Esophagus muscularis mucosa (tissue), 4 donors: Measurements from ENCODE around the gene HAND2. TPM values are rescaled to one million over a fixed set of nuclear protein-coding genes. Genes with fewer than 3 reads are reported as not detected.
A peak's percentile ranks its signal among the peaks of the same experiment; 100 is the strongest.

Experiments
- DNase-seq: peaks from one replicate; pipeline ENCODE4 v3.0.0-alpha.2; 2017; ENCODE audit errors: extremely low spot score
- H3K27ac ChIP-seq, 4 donors: fragments of 200-600 bp; sonication (generic); replicated peaks in 1 of 4; 1 replicate in 3 of 4; 2 replicates in 1 of 4; pipeline ENCODE4 v1.5.1; 2016 to 2019; ENCODE audit warnings: mild to moderate bottlenecking in 1 of 4
- H3K27me3 ChIP-seq, 4 donors: fragments of 200-600 bp; sonication (generic); one replicate each; pipeline versions ENCODE4 v1.5.1 to v1.6.0; 2016 to 2019
- H3K36me3 ChIP-seq, 4 donors: fragments of 200-600 bp; sonication (generic); one replicate each; pipeline ENCODE4 v1.5.1; 2016 to 2019
- H3K4me1 ChIP-seq, 4 donors: fragments of 200-600 bp; sonication (generic); one replicate each; pipeline ENCODE4 v1.5.1; 2016 to 2019
- H3K4me3 ChIP-seq, 4 donors: fragments of 200-600 bp; sonication (generic); 1 replicate in 2 of 4; 2 replicates in 2 of 4; pipeline ENCODE4 v1.5.1; 2016 to 2019; ENCODE audit warnings: mild to moderate bottlenecking in 4 of 4, moderate library complexity in 1 of 4
- H3K9me3 ChIP-seq, 4 donors: fragments of 200-600 bp; sonication (generic); 1 replicate in 3 of 4; 2 replicates in 1 of 4; pipeline ENCODE4 v1.5.1; 2016 to 2019
- EP300 ChIP-seq: sonication (generic); formaldehyde crosslinking; IDR thresholded peaks from one replicate; pipeline ENCODE4 v1.6.1; 2017; ENCODE audit warnings: antibody characterized with exemption
- POLR2A ChIP-seq: fragments of 450-650 bp; IDR thresholded peaks from one replicate; pipeline ENCODE4 v1.6.1; 2017; ENCODE audit warnings: antibody characterized with exemption, moderate library complexity, mild to moderate bottlenecking, low read depth
- POLR2AphosphoS5 ChIP-seq, 2 donors: sonication (generic); formaldehyde crosslinking; IDR thresholded peaks; one replicate each; pipeline ENCODE4 v1.6.1; 2017; ENCODE audit warnings: antibody characterized with exemption in 2 of 2
- WGBS: methylation state at CpG from one replicate; pipeline ENCODE4 v1.1.5; 2018; 5-methylcytosine and 5-hydroxymethylcytosine counted together
- intact Hi-C: fragments of 100-400 bp; cut with DNase I; formaldehyde crosslinking; loops from one replicate; pipeline ENCODE4 v1.15.1; 2023
- total RNA-seq, 4 donors: library from RNA; depleted of rRNA; stranded (reverse); fragments of >200 nt; gene quantifications; one replicate each; pipeline versions ENCODE4 v1.1.0 to v1.2.1, GENCODE V29; 2016
- TF ChIP-seq, protein P1 (sequence below), 3 experiments: fragments of 200-600 bp in 2 of 3; fragments of 450-650 bp in 1 of 3; sonication (generic) in 2 of 3; IDR thresholded peaks; one replicate each; pipeline ENCODE4 v1.5.1; 2017 to 2019; ENCODE audit warnings: antibody characterized with exemption in 3 of 3, mild to moderate bottlenecking in 2 of 3, moderate library complexity in 1 of 3

HAND2 gene
- total RNA-seq: 100 to 1,000 TPM in 3 of 4 donors, 10 to 100 TPM in 1; 77.7 to 165 (median 138) TPM

DNA sequence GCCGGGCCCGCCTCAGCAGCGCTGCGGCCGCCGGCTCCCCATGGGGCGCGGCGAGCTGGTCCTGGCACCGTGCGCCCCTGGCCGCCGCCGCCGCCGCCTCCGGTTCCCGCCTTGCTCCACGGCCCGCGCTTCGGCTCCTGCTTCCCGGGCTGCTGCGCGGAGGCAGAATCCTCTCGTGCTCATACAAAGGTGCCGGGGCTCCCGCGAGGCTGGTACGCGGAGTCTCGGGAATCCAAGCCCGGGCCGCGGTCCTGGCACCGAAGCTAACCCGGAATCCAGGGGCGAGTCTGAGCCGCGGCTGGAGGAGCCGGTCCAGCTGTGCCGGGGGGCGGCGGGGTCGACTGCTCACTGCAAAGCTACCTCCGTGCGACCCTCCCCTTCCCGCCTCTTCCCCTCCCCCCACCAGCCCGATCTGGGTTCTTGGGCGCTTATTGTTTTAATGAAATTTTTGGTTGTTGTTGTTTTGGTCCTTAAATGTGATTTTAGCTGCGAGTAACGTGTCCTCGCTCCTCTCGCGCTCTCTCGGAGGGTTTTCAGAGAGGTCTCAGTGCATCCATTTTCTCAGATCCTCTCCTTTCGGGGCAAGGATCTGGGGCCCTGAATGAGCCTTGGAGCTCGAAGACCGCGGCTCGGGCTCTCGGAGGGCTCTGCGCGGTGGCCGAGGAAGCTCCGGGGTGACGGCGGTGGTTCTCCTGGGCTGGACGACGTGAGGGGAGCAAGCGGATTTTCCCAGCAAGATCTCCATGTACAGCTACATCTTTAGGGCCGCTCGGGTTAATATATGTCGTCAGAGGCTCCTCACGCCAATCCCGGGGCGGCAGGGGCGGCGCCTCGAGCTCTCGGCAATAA is at the start of gene HAND2:
HAND2 (minus strand) TSS at position 753 of the 849 bp plus-strand sequence. CDS start 940 bp downstream, outside the sequence.
- Histone ChIP-seq H3K9me3 (no peaks in the 10 kb centered on the region), H3K4me3 (peak within 1 kb of the TSS; percentile 82 to 90 (median 88)), H3K27me3 (peaks cover 0 to 54% (median 2%) of the 10 kb centered on the region in 4 donors), H3K27ac (peak within 1 kb of the TSS; percentile 96 to 98 (median 98)), H3K4me1 (peaks cover 3 to 58% (median 38%) of the 10 kb centered on the region in 4 donors), H3K36me3 (peaks cover 0 to 17% (median 7%) of the 10 kb centered on the region in 4 donors)
- intact Hi-C loops: loop anchor here (5.0 to 10.0 kb wide), 3 partner anchors 215 to 623 kb away; no protein-coding TSS in a partner anchor
- TF ChIP-seq EP300 (no peak), POLR2A (peak; percentile 81), POLR2AphosphoS5 (IDR thresholded peaks at IDR 0.05) (peak; percentile 90 to 97)
- WGBS: 2% methylated on average over 52 of the region's 81 CpGs
- DNase-seq: no peak

DNA sequence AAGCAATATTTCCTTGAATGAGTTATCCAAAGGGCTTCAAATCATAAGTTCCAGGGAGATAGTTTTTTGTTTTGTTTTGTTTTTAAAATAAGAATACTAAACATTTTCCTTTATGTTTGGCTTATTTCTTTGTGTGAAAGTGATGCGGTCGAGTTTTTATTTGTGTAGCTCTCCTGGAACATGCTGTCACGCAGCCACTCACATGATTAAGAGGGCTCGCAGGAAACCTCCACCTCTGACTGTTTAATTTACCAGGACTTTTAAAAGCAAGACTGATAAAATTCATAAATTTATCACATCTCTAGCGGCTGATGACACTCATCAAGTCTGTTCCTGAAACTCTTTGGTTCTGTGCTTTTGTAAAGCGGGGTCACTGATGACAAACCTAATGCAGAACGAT is 48.9 kb upstream of the HAND2 start:
- TF ChIP-seq POLR2AphosphoS5 (IDR thresholded peaks at IDR 0.05) (no peak), EP300 (no peak), POLR2A (no peak)
- TF ChIP-seq, protein P1, sequence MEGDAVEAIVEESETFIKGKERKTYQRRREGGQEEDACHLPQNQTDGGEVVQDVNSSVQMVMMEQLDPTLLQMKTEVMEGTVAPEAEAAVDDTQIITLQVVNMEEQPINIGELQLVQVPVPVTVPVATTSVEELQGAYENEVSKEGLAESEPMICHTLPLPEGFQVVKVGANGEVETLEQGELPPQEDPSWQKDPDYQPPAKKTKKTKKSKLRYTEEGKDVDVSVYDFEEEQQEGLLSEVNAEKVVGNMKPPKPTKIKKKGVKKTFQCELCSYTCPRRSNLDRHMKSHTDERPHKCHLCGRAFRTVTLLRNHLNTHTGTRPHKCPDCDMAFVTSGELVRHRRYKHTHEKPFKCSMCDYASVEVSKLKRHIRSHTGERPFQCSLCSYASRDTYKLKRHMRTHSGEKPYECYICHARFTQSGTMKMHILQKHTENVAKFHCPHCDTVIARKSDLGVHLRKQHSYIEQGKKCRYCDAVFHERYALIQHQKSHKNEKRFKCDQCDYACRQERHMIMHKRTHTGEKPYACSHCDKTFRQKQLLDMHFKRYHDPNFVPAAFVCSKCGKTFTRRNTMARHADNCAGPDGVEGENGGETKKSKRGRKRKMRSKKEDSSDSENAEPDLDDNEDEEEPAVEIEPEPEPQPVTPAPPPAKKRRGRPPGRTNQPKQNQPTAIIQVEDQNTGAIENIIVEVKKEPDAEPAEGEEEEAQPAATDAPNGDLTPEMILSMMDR (IDR thresholded peaks at IDR 0.05): no peak
- 92% methylated on average over 7 of the region's 7 CpGs for WGBS
- Histone ChIP-seq H3K9me3 (no peaks in the 10 kb centered on the region), H3K36me3 (no peaks in the 10 kb centered on the region), H3K4me1 (peaks cover 0 to 4% (median 3%) of the 10 kb centered on the region in 4 donors), H3K27me3 (no peaks in the 10 kb centered on the region), H3K4me3 (no peak overlapping the region), H3K27ac (no peak overlapping the region)
- DNase-seq: no peak
- intact Hi-C loops: no loop called here

DNA sequence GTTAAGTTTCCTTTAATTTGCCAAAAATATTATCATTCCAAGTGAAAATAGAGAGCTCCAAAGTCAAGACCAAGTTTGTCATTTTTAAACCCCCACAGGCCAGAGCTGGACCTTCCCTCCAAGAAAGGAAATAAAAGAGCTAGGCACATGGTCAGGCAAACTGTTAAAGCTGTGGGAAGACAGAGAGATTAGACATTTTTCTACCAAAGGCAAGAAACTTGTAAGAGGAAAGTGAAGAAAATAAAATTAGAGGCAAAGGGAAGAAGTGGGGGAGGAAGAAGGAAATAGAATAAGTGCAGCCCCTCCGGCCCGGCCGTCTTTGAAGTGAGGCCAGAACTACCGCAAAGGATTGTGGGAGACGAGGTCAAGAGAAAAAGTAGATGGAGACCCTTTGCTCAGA is 47.9 kb upstream of the HAND2 start:
- no peak overlapping the region for H3K27ac ChIP-seq

DNA sequence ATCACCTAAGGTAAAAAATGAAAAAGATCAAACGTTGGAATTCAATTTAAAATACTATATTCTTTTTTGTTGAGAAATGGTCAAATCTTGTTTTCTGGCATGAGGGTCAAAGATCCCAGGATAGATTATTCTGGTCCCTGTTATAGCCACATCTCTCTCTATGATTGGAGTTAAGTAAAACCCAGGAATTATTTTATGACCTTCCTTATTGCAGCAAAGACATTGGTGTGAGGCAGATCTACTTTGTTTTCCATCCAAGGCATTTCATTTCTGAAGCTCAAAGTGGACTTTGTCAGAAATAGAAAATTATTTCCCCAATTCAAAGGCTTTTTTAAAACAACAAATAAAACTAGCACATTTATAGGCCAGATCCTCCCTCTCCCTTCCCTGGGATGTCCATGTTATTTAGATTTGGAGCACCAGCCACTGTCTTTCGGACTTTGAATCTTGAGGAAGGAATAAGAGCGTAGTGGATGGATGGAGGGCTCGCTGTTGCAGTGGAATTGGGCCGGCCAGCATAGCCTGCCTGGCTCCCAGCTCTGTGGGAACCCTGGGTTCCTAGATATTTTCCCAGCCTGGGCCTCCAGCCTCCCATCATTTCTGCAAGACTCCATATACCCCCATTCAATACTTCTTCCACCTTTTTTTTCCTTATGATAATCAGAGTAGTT is 45.6 kb upstream of the HAND2 start:
- peaks cover 10 to 38% (median 35%) of the 10 kb centered on the region in 4 donors for H3K4me1 ChIP-seq
- 96% methylated on average over 5 of the region's 5 CpGs for WGBS
- H3K9me3 ChIP-seq: no peaks in the 10 kb centered on the region
- no peak for DNase-seq
- no peaks in the 10 kb centered on the region for H3K27me3 ChIP-seq
- no peak overlapping the region for H3K27ac ChIP-seq
- H3K36me3 ChIP-seq: no peaks in the 10 kb centered on the region
- no peak overlapping the region for H3K4me3 ChIP-seq
- no peak for TF ChIP-seq EP300
- TF ChIP-seq, protein P1 (IDR thresholded peaks at IDR 0.05): no peak
- no peak for TF ChIP-seq POLR2A
- TF ChIP-seq POLR2AphosphoS5 (IDR thresholded peaks at IDR 0.05): no peak
- intact Hi-C loops: no loop called here

More for the DNA sequence above, 47.9 kb upstream of the HAND2 start:
- WGBS: 91% methylated on average over 5 of the region's 5 CpGs
- H3K4me1 ChIP-seq: peaks cover 5 to 14% (median 12%) of the 10 kb centered on the region in 4 donors
- intact Hi-C loops: no loop called here
- TF ChIP-seq, protein P1 (IDR thresholded peaks at IDR 0.05): no peak
- TF ChIP-seq EP300 (no peak), POLR2AphosphoS5 (IDR thresholded peaks at IDR 0.05) (no peak), POLR2A (no peak)
- DNase-seq: no peak
- no peaks in the 10 kb centered on the region for H3K9me3 ChIP-seq
- H3K4me3 ChIP-seq: no peak overlapping the region
- no peaks in the 10 kb centered on the region for H3K27me3 ChIP-seq
- H3K36me3 ChIP-seq: no peaks in the 10 kb centered on the region

DNA sequence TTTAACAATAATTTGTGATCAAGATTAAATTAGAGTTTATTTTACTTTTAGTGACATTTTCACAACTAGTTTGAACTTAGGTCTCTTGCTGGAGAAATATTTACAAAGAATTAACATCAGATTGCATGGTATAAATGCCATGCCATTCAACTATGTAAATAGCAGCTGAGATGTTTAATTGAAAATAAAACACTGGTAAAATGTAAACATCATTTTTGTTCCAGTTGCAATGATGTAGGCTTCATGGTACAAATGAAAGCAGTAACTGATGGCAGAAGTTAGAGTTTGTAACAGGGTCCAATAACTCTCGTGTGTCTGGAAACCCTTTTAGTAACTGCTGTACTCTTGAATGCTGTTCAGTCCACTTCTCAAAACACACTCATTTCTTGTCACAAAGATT is 43.7 kb upstream of the HAND2 start:
- Histone ChIP-seq H3K27ac (peak overlapping the region; percentile 54 to 59 (median 56)), H3K36me3 (no peaks in the 10 kb centered on the region), H3K4me1 (peaks cover 13 to 45% (median 40%) of the 10 kb centered on the region in 4 donors), H3K4me3 (no peak overlapping the region), H3K9me3 (no peaks in the 10 kb centered on the region), H3K27me3 (no peaks in the 10 kb centered on the region)
- intact Hi-C loops: no loop called here
- WGBS: 46% methylated on average over 1 of the region's 1 CpG
- no peak for DNase-seq
- TF ChIP-seq, protein P1 (IDR thresholded peaks at IDR 0.05): no peak
- no peak for TF ChIP-seq POLR2A
- no peak for TF ChIP-seq EP300
- TF ChIP-seq POLR2AphosphoS5 (IDR thresholded peaks at IDR 0.05): no peak
